HG03442 (cell line): ENCODE measurements around the gene GPR137B.

Source experiments
- ATAC-seq: cut with Tn5 transposase; IDR thresholded peaks from one replicate; pipeline ENCODE4 v1.9.1; 2021; ENCODE audit warnings: mild to moderate bottlenecking, moderate library complexity; ENCODE audit not compliant: unreplicated experiment

GPR137B gene

DNA sequence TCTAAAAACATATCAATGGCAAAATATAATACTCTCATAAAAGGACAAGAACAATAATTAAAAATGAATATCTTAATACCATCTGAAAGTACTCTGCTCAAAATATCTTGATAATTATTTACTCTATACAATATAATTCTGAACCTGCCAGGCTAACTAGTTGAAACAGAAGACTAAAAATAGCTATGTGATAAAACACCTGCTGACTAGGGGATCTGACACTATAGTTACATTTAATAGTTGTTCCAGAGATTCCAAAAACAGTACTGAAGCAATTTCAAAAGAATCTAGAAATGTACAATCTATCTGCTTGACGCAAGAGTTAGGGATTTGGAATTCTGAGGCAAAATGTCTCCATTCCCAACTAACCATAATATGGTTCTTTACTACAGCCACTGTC is 109.2 kb downstream of the GPR137B start:
- no peak for ATAC-seq

DNA sequence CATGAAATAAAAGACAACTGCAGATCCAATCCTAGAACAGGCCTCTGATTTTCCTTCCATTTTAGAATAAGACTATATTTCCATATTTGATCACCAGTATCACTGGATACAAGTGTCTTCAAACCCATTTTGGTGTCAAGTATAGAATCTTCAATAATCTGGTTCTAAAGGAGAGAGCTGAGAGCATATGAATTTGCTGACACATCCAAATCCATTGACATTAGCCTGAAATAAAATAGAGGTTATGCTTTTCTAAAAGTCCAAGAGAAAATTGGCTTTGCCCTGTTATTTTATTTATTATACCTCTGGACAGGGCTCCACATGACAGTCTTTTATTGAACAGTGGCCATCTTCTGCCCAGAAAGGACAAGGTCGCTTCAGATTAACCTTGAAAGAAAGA is 110.8 kb downstream of the GPR137B start:
- ATAC-seq, result no peak

DNA sequence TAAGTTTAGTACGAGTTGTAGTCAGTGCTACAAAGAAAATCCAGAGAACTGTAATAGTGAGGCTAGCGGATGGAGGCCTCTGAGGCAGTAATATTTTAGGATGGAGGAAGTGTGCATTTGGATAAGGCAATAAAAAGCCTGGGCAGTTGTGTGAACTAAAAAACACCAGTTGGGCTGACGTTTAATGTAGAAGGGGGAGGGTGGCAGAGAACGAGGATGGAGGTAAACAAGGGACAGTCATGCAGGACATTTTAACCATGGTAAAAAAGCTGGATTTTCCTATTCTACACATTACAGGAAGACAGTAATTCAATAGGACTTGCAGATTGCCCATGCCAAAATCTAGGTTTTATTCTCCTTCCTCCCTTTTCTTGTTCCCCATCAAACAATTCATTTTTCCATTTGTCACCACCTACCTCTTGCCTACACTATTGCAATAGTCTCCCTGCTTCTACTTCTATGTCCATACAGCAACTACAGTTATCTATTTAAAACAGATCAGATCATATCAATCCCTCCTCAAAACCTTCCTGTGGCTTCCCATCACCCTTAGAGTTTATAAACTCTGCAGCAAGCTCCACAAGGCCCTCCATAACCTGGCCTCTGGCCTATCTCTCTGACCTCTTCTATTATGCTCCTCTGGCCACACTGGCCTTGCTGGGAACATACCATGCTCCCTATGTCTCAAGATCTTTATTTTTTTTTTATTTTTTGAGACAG is 111.7 kb downstream of the GPR137B start:
- no peak for ATAC-seq

DNA sequence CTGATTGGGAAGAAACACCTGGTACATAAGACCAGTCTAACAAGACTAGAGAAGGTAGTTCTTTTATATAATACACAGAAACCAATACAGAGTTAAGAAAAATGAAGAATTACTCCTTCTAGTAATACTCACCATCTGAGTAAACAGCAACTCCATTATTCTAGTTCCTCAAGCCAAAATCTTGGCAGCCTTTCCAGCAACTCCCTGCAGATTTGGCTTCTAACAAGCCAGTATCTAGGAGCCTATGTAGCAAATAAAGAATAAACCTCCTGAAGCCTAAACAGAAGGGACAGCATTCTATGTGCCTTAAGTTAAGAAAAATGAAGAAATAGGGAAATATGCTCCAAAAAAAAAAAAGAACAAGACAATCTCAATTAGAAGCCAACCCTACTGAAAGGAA is 114.9 kb downstream of the GPR137B start:
- no peak for ATAC-seq

DNA sequence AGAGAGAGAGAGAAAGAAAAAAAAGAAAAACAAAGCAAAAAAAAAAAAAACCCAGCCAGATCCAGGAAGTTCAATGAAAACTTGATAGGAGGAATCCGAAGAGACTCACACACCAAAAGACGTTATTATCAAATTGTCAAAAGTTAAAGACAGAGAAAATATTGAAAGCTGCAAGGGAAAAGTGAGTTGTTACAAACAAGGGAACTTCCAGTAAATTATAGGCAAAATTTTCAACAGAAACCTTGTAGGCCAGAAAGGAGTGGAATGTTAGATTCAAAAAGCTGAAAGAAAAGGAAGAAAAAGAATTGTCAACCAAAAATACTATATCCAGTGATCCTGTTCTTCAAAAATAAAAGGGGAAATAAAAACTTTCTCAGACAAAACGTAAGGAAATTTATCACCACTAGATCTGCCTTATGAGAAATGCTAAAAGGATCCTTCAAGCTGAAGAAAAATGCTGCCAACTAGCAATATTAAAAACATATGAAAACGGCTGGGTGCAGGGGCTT is 115.8 kb downstream of the GPR137B start:
- ATAC-seq, result no peak
